HCT116 (cell line): ENCODE measurements around the gene FBXL13.
"Not testable (repeated sequence)": the region's sequence is repeated elsewhere in the genome, so short reads cannot be mapped to it uniquely, and the experiment has no call there.

Experiments
- EZH2 ChIP-seq: fragments of 200-600 bp; sonication (generic); IDR thresholded peaks from 2 replicates; pipeline ENCODE4 v1.6.1; 2017; ENCODE audit warnings: antibody characterized with exemption, mixed run types
- POLR2A ChIP-seq: IDR thresholded peaks from 2 replicates; pipeline ENCODE4 v1.7.0; 2011; ENCODE audit warnings: borderline replicate concordance; ENCODE audit not compliant: insufficient read depth, insufficient read length; ENCODE audit errors: extremely low read depth
- RAD21 ChIP-seq: IDR thresholded peaks from 2 replicates; pipeline ENCODE4 v1.6.1; 2012; ENCODE audit warnings: low read depth, mild to moderate bottlenecking
- TCF7L2 ChIP-seq: IDR thresholded peaks from 2 replicates; pipeline ENCODE4 v1.7.0; 2011; ENCODE audit warnings: borderline replicate concordance, inconsistent platforms; ENCODE audit not compliant: insufficient read depth, insufficient read length; ENCODE audit errors: extremely low read depth
- TF ChIP-seq, protein P1 (sequence below), 3 experiments: fragments of 200-600 bp in 1 of 3; sonication (generic) in 1 of 3; IDR thresholded peaks in 2 of 3; conservative IDR thresholded peaks in 1 of 3; 2 replicates each; pipeline ENCODE4 v1.5.1; 2012 to 2017; ENCODE audit warnings: low read depth in 2 of 3, low read length in 2 of 3, antibody characterized with exemption in 1 of 3, borderline replicate concordance in 1 of 3, control low read depth in 1 of 3, mild to moderate bottlenecking in 1 of 3, mixed read lengths in 1 of 3, mixed run types in 1 of 3, moderate library complexity in 1 of 3; ENCODE audit not compliant: insufficient read depth in 1 of 3

DNA sequence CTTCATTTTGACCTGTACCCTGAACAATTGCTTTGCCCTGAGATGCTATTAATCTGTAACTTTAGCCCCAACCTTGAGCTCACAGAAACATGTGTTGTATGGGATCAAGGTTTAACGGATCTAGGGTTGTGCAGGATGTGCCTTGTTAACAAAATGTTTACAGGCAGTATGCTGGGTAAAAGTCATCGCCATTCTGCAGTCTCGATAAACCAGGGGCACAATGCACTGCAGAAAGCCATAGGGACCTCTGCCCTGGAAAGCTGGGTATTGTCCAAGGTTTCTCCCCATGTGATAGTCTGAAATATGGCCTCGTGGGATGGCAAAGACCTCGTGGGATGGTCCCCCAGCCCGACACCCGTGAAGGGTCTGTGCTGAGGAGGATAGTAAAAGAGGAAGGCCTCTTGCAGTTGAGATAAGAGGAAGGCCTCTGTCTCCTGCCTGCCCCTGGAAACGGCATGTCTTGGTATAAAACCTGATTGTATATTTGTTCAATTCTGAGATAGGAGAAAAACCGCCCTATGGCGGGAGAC, 236.0 kb downstream of the FBXL13 start:
- not testable (repeated sequence) for TF ChIP-seq EZH2, POLR2A, TCF7L2, RAD21
- TF ChIP-seq, protein P1, sequence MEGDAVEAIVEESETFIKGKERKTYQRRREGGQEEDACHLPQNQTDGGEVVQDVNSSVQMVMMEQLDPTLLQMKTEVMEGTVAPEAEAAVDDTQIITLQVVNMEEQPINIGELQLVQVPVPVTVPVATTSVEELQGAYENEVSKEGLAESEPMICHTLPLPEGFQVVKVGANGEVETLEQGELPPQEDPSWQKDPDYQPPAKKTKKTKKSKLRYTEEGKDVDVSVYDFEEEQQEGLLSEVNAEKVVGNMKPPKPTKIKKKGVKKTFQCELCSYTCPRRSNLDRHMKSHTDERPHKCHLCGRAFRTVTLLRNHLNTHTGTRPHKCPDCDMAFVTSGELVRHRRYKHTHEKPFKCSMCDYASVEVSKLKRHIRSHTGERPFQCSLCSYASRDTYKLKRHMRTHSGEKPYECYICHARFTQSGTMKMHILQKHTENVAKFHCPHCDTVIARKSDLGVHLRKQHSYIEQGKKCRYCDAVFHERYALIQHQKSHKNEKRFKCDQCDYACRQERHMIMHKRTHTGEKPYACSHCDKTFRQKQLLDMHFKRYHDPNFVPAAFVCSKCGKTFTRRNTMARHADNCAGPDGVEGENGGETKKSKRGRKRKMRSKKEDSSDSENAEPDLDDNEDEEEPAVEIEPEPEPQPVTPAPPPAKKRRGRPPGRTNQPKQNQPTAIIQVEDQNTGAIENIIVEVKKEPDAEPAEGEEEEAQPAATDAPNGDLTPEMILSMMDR (IDR thresholded peaks at IDR 0.05 in 2 of 3, conservative IDR thresholded peaks at IDR 0.05 in 1 of 3; ENCODE audit: borderline replicate concordance in 1 of 3, insufficient read depth in 1 of 3, low read depth in 2 of 3, low read length in 2 of 3): not testable (repeated sequence)
